Gastroesophageal sphincter (tissue), 4 donors: ENCODE data around the gene DISC1. TPM values are rescaled to one million over a fixed set of nuclear protein-coding genes. Genes with fewer than 3 reads are reported as not detected.
A peak's percentile ranks its signal among the peaks of the same experiment; 100 is the strongest.

Experiments
- ATAC-seq: fragments of 150-250 bp; one replicate; pipeline ENCODE4 v1.9.1; 2016; ENCODE audit warnings: mild to moderate bottlenecking, moderate library complexity
- H3K27ac ChIP-seq, 4 donors: fragments of 200-600 bp; sonication (generic) in 3 of 4; 1 replicate in 3 of 4; 2 replicates in 1 of 4; pipeline ENCODE4 v1.5.1; 2016 to 2019
- H3K27me3 ChIP-seq: fragments of 200-600 bp; sonication (generic); one replicate; pipeline ENCODE4 v1.5.1; 2019
- H3K36me3 ChIP-seq, 2 donors: fragments of 200-600 bp; sonication (generic); one replicate each; pipeline ENCODE4 v1.5.1; 2019; ENCODE audit warnings: control low read depth in 1 of 2
- H3K4me1 ChIP-seq, 3 donors: fragments of 200-600 bp; sonication (generic); 1 replicate in 2 of 3; 2 replicates in 1 of 3; pipeline ENCODE4 v1.5.1; 2016 to 2019; ENCODE audit warnings: control low read depth in 2 of 3
- H3K4me3 ChIP-seq, 2 donors: fragments of 200-600 bp; sonication (generic); one replicate each; pipeline ENCODE4 v1.5.1; 2019; ENCODE audit warnings: mild to moderate bottlenecking in 1 of 2, moderate library complexity in 1 of 2
- H3K9me3 ChIP-seq, 3 donors: fragments of 200-600 bp; sonication (generic); one replicate each; pipeline ENCODE4 v1.5.1; 2017 to 2019; ENCODE audit warnings: control low read depth in 2 of 3
- EP300 ChIP-seq: sonication (generic); formaldehyde crosslinking; IDR thresholded peaks from one replicate; pipeline ENCODE4 v1.6.1; 2017; ENCODE audit warnings: antibody characterized with exemption, mild to moderate bottlenecking
- POLR2A ChIP-seq, 2 donors: fragments of 450-650 bp; IDR thresholded peaks; one replicate each; pipeline ENCODE4 v1.6.1; 2017; ENCODE audit warnings: antibody characterized with exemption in 2 of 2, mild to moderate bottlenecking in 2 of 2, moderate library complexity in 1 of 2
- POLR2AphosphoS5 ChIP-seq: sonication (generic); formaldehyde crosslinking; IDR thresholded peaks from one replicate; pipeline ENCODE4 v1.6.1; 2017; ENCODE audit warnings: antibody characterized with exemption
- WGBS, 2 donors: methylation state at CpG; one replicate each; pipeline ENCODE4 v1.1.5; 2018; ENCODE audit warnings: low coverage in 1 of 2; 5-methylcytosine and 5-hydroxymethylcytosine counted together
- total RNA-seq, 4 donors: library from RNA; depleted of rRNA; stranded (reverse); fragments of >200 nt; gene quantifications; one replicate each; pipeline ENCODE4 v1.1.0, GENCODE V29; 2016
- TF ChIP-seq, protein P1 (sequence below), 4 experiments: fragments of 200-600 bp in 2 of 4; fragments of 450-650 bp in 2 of 4; sonication (generic) in 1 of 4; IDR thresholded peaks; one replicate each; pipeline ENCODE4 v1.5.1; 2017 to 2019; ENCODE audit warnings: antibody characterized with exemption in 4 of 4, mild to moderate bottlenecking in 2 of 4, moderate library complexity in 2 of 4

The DISC1 gene
- total RNA-seq, 4 donors from 2014 or later = 4.4 to 9.8 (median 6.8) TPM

DNA sequence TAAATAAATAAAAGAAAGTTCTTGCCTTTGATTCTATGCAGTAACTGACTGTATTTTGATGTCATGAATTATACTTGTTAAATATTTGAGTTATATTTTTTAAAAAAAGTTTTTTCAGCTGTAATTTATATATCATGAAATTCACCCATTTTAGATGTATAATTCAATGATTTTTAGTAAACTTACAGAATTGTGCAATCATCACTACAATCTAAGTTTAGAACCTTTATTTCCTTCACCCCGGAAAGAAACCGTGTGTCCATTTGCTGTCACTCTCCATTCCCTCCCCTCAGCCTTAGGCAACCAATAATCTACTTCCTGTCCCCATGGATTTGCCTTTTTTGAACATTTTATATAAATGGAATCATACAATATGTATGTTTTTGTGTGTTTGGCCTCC, 32.5 kb upstream of the DISC1 start:
- TF ChIP-seq, protein P1, sequence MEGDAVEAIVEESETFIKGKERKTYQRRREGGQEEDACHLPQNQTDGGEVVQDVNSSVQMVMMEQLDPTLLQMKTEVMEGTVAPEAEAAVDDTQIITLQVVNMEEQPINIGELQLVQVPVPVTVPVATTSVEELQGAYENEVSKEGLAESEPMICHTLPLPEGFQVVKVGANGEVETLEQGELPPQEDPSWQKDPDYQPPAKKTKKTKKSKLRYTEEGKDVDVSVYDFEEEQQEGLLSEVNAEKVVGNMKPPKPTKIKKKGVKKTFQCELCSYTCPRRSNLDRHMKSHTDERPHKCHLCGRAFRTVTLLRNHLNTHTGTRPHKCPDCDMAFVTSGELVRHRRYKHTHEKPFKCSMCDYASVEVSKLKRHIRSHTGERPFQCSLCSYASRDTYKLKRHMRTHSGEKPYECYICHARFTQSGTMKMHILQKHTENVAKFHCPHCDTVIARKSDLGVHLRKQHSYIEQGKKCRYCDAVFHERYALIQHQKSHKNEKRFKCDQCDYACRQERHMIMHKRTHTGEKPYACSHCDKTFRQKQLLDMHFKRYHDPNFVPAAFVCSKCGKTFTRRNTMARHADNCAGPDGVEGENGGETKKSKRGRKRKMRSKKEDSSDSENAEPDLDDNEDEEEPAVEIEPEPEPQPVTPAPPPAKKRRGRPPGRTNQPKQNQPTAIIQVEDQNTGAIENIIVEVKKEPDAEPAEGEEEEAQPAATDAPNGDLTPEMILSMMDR (IDR thresholded peaks at IDR 0.05) = no peak
- no peak for TF ChIP-seq POLR2A (IDR thresholded peaks at IDR 0.05)
- no peak for TF ChIP-seq POLR2AphosphoS5
- no peak for TF ChIP-seq EP300
- H3K36me3 ChIP-seq = no peaks in the 10 kb centered on the region
- WGBS, 2 donors = 32 to 85% methylated on average over 2 of the region's 2 CpGs
- no peak for ATAC-seq
- H3K4me3 ChIP-seq = no peak overlapping the region
- H3K27ac ChIP-seq = no peak overlapping the region
- no peaks in the 10 kb centered on the region for H3K27me3 ChIP-seq
- peaks cover 0 to 9% (median 4%) of the 10 kb centered on the region in 3 donors for H3K4me1 ChIP-seq
- H3K9me3 ChIP-seq = no peaks in the 10 kb centered on the region

DNA sequence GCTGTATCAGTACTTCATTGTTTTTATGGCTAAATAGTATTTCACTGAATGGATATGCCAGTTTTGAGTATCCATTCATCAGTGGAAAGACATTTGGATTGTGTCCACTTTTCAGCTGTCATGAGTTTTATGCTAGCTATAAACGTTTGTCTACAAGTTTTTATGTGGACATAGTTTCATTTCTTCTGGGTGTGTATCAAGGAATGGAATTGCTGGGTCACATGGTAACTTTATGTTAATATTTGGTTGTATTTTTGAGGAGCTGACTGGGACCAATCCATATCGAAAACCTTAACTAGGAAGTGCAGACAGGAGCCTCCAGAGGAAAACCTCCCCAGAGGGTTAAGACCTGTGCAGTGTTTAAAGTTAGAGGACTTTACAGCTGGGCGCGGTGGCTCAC, 31.8 kb upstream of the DISC1 start:
- Histone ChIP-seq H3K4me3 (no peak overlapping the region), H3K4me1 (peaks cover 0 to 9% (median 4%) of the 10 kb centered on the region in 3 donors), H3K27ac (no peak overlapping the region), H3K9me3 (no peaks in the 10 kb centered on the region), H3K27me3 (no peaks in the 10 kb centered on the region), H3K36me3 (no peaks in the 10 kb centered on the region)
- TF ChIP-seq POLR2A (IDR thresholded peaks at IDR 0.05) (no peak), EP300 (no peak), POLR2AphosphoS5 (no peak)
- TF ChIP-seq, protein P1 (IDR thresholded peaks at IDR 0.05) = no peak
- no peak for ATAC-seq
- WGBS, 2 donors = 40 to 53% methylated on average over 1 to 2 of the region's 4 CpGs

DNA sequence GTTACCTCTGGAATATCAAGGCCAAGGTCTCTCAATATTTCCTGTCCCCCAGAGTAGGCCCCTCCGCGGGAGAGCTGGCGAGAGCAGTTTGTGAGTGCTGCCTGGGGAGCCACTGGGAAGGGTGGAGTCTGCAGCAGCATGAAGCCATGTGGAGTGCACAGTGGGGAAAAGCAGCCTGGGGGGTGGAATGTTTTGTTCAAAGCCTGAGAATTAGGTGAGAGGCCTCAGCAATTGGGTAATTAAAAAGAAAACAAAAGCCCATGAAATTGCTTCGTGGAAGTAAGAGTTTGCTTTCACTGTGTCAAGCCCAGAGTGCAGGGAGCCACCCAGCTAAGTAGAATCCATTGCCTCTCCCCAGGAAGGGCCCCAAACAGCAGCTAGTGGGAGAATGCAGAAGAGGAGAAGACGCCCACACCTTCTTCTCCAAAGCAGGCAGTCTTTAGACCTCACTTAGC, 30.2 kb upstream of the DISC1 start:
- 27 to 85% methylated on average over 4 to 5 of the region's 5 CpGs for WGBS, 2 donors
- Histone ChIP-seq H3K27ac (no peak overlapping the region), H3K27me3 (no peaks in the 10 kb centered on the region), H3K36me3 (no peaks in the 10 kb centered on the region), H3K4me1 (peaks cover 0 to 15% (median 0%) of the 10 kb centered on the region in 3 donors), H3K4me3 (no peak overlapping the region), H3K9me3 (no peaks in the 10 kb centered on the region)
- ATAC-seq = no peak
- TF ChIP-seq POLR2A (IDR thresholded peaks at IDR 0.05) (no peak), EP300 (no peak), POLR2AphosphoS5 (no peak)
- TF ChIP-seq, protein P1 (IDR thresholded peaks at IDR 0.05) = no peak

DNA sequence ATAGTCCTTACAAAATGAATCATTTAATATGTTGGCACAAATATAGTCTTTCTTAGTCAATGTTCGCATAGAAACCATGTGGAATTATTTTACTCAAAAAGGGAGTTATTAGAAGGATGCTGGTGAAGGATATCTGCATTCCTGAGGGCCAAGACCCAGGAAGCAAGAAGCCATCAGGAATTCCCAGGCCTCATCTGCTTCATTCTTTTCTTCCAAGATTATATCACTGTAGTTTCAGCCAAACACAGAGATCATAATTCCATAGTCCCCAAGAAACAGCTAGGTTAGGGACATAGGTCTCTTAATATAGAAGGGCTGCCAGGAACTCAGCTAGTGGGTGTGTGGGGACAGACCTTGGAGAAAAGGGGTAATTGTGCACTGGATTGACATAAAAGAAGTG, 28.6 kb upstream of the DISC1 start:
- TF ChIP-seq, protein P1 (IDR thresholded peaks at IDR 0.05) = no peak
- no peak for TF ChIP-seq EP300
- no peak for TF ChIP-seq POLR2AphosphoS5
- no peak for TF ChIP-seq POLR2A (IDR thresholded peaks at IDR 0.05)
- Histone ChIP-seq H3K4me3 (no peak overlapping the region), H3K4me1 (peaks cover 0 to 31% (median 3%) of the 10 kb centered on the region in 3 donors), H3K36me3 (no peaks in the 10 kb centered on the region), H3K9me3 (no peaks in the 10 kb centered on the region), H3K27ac (no peak overlapping the region), H3K27me3 (no peaks in the 10 kb centered on the region)
- 80% methylated on average over 1 of the region's 1 CpG; no CpG with 5 or more reads in 1 of the 2 donors for WGBS, 2 donors
- ATAC-seq = no peak

DNA sequence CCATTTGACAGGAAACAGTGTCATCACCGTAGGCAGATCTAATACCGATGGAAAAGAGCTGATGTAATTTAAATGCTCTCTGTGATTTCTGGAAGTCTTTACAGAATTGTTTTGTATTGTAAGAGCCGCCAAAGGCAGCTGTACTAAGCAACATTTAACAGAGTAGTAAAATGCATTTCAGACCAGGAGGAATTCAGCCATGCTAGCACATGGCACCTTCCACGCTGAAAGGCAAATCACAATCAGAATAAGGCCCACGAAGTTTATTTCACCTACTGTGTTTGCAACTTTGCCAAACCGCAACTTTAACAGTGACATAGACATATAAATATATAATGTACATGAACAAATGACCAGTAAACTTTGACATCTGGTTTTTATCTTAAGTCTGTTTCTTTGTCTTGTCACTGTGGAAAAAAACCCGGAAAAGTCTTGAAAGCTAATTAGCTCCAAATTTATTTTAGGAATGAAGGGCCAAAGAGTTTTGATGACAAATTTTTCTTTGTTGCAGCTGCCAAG, 26.1 kb upstream of the DISC1 start:
- H3K36me3 ChIP-seq = no peaks in the 10 kb centered on the region
- H3K9me3 ChIP-seq = no peaks in the 10 kb centered on the region
- H3K4me3 ChIP-seq = no peak overlapping the region
- no peak for ATAC-seq
- WGBS, 2 donors = 2 to 13% methylated on average over 6 to 7 of the region's 7 CpGs
- peaks cover 0 to 35% (median 3%) of the 10 kb centered on the region in 3 donors for H3K4me1 ChIP-seq
- TF ChIP-seq EP300 = no peak
- H3K27ac ChIP-seq = peak overlapping the region in 3 of 4 donors; percentile 32 to 57 (median 52)
- no peaks in the 10 kb centered on the region for H3K27me3 ChIP-seq
